DND-41 (cell line): ENCODE data around the gene GNRH2.
"Not testable (repeated sequence)": the region's sequence is repeated elsewhere in the genome, so short reads cannot be mapped to it uniquely, and the experiment has no call there.

ENCODE experiments used
- ATAC-seq: fragments of 200-7000 bp; cut with Tn5 transposase; 3 replicates; pipeline ENCODE4 v1.9.1; 2021; ENCODE audit warnings: low read depth; ENCODE audit not compliant: insufficient read depth
- DNase-seq: peaks from one replicate; pipeline ENCODE4 v3.0.0-alpha.2; 2020
- H2AFZ ChIP-seq: 2 replicates; pipeline ENCODE4 v1.6.0; 2012; ENCODE audit warnings: low read depth, low read length
- H3K27ac ChIP-seq: 2 replicates; pipeline ENCODE4 v1.5.1; 2012; ENCODE audit warnings: low read length, inconsistent platforms
- H3K27me3 ChIP-seq: fragments of 200-600 bp; sonication (generic); 2 replicates; pipeline ENCODE4 v1.6.0; 2012; ENCODE audit warnings: low read length, mild to moderate bottlenecking, inconsistent platforms; ENCODE audit not compliant: insufficient read depth, poor library complexity
- H3K36me3 ChIP-seq: 2 replicates; pipeline ENCODE4 v1.5.1; 2012; ENCODE audit warnings: low read length, inconsistent platforms; ENCODE audit not compliant: insufficient read depth
- H3K4me1 ChIP-seq: 2 replicates; pipeline ENCODE4 v1.5.1; 2012; ENCODE audit warnings: mild to moderate bottlenecking, low read length; ENCODE audit not compliant: insufficient read depth
- H3K4me2 ChIP-seq: 2 replicates; pipeline ENCODE4 v1.6.0; 2012; ENCODE audit warnings: mild to moderate bottlenecking, moderate library complexity, low read length, inconsistent platforms; ENCODE audit not compliant: insufficient read depth
- H3K4me3 ChIP-seq, 2 experiments: fragments of 200-600 bp in 1 of 2; shearing (Covaris generic) in 1 of 2; 2 replicates each; pipeline ENCODE4 v1.5.1; 2012 to 2016; ENCODE audit warnings: inconsistent platforms in 2 of 2, low read length in 2 of 2, mild to moderate bottlenecking in 2 of 2, low read depth in 1 of 2, moderate library complexity in 1 of 2
- H3K79me2 ChIP-seq: 2 replicates; pipeline ENCODE4 v1.6.0; 2012; ENCODE audit warnings: low read length, inconsistent platforms; ENCODE audit not compliant: insufficient read depth
- H3K9ac ChIP-seq: 2 replicates; pipeline ENCODE4 v1.6.0; 2012; ENCODE audit warnings: low read depth, mild to moderate bottlenecking, inconsistent platforms, low read length, moderate library complexity
- H3K9me3 ChIP-seq: 2 replicates; pipeline ENCODE4 v1.5.1; 2012; ENCODE audit warnings: low read length, moderate library complexity, mild to moderate bottlenecking, inconsistent platforms; ENCODE audit not compliant: insufficient read depth, severe bottlenecking
- H4K20me1 ChIP-seq: 2 replicates; pipeline ENCODE4 v1.6.0; 2012; ENCODE audit warnings: low read length; ENCODE audit not compliant: insufficient read depth
- CTCF ChIP-seq: IDR thresholded peaks from 2 replicates; pipeline ENCODE4 v1.5.1; 2012; ENCODE audit warnings: borderline replicate concordance, low read length, moderate library complexity, mild to moderate bottlenecking; ENCODE audit not compliant: poor library complexity, severe bottlenecking; ENCODE audit errors: extremely low read depth
- EZH2 ChIP-seq: IDR thresholded peaks from 3 replicates; pipeline ENCODE4 v1.6.1; 2012; ENCODE audit warnings: borderline replicate concordance, low read depth, mild to moderate bottlenecking, moderate library complexity, low read length, inconsistent platforms; ENCODE audit not compliant: severe bottlenecking

Gene GNRH2

GRCh38 chr20:3071610-3072529 is 28.4 kb downstream of the GNRH2 start, which contains the start of gene OXT:
OXT (plus strand) TSS chr20:3071620; CDS start chr20:3071656, 36 bp downstream.
- no peaks in the 10 kb centered on the region for H4K20me1 ChIP-seq
- no peaks in the 10 kb centered on the region for H3K79me2 ChIP-seq
- ATAC-seq (no peak), DNase-seq (no peak)
- H3K27ac ChIP-seq, result no peak within 1 kb of the TSS
- TF ChIP-seq CTCF (no peak), EZH2 (no peak)
- H3K36me3 ChIP-seq, result no peaks in the 10 kb centered on the region
- no peaks in the 10 kb centered on the region for H3K27me3 ChIP-seq
- H3K4me1 ChIP-seq, result no peaks in the 10 kb centered on the region
- H2AFZ ChIP-seq, result no peak within 1 kb of the TSS
- no peaks in the 10 kb centered on the region for H3K9me3 ChIP-seq
- no peak within 1 kb of the TSS for H3K4me2 ChIP-seq
- H3K4me3 ChIP-seq, result no peak within 1 kb of the TSS
- H3K9ac ChIP-seq, result no peak within 1 kb of the TSS

GRCh38 chr20:3072530-3073250 is 29.3 kb downstream of the GNRH2 start:
- H3K4me1 ChIP-seq, result no peaks in the 10 kb centered on the region
- H3K36me3 ChIP-seq, result no peaks in the 10 kb centered on the region
- TF ChIP-seq CTCF (no peak), EZH2 (no peak)
- no peak overlapping the region for H3K4me3 ChIP-seq
- no peak for ATAC-seq
- no peaks in the 10 kb centered on the region for H3K79me2 ChIP-seq
- DNase-seq, result no peak
- no peaks in the 10 kb centered on the region for H3K27me3 ChIP-seq
- no peak overlapping the region for H3K27ac ChIP-seq
- H3K4me2 ChIP-seq, result no peak overlapping the region
- no peak overlapping the region for H2AFZ ChIP-seq
- no peaks in the 10 kb centered on the region for H3K9me3 ChIP-seq
- H3K9ac ChIP-seq, result no peak overlapping the region
- no peaks in the 10 kb centered on the region for H4K20me1 ChIP-seq

GRCh38 chr20:3073251-3073643 is 29.8 kb downstream of the GNRH2 start:
- H3K4me3 ChIP-seq, H3K4me2 ChIP-seq, H3K9ac ChIP-seq, H3K9me3 ChIP-seq, H3K4me1 ChIP-seq, DNase-seq, H3K36me3 ChIP-seq, H3K79me2 ChIP-seq, H3K27ac ChIP-seq, H2AFZ ChIP-seq, H3K27me3 ChIP-seq, H4K20me1 ChIP-seq, ATAC-seq: not testable (repeated sequence)

- no peak overlapping the region for H3K4me2 ChIP-seq
These were observed 31.4 kb downstream of the GNRH2 start for GRCh38 chr20:3074812-3075211.

GRCh38 chr20:3075315-3075714 is 31.9 kb downstream of the GNRH2 start:
- H3K4me3 ChIP-seq, H3K9ac ChIP-seq, ATAC-seq, H4K20me1 ChIP-seq, H3K9me3 ChIP-seq, H2AFZ ChIP-seq, H3K36me3 ChIP-seq, H3K79me2 ChIP-seq, H3K4me2 ChIP-seq, H3K4me1 ChIP-seq, H3K27me3 ChIP-seq, H3K27ac ChIP-seq, DNase-seq: not testable (repeated sequence)

More at GRCh38 chr20:3074812-3075211, 31.4 kb downstream of the GNRH2 start:
- Histone ChIP-seq H3K4me1 (no peaks in the 10 kb centered on the region), H3K27me3 (peaks cover 3% of the 10 kb centered on the region), H3K27ac (no peak overlapping the region), H3K4me3 (no peak overlapping the region), H3K9ac (no peak overlapping the region), H4K20me1 (no peaks in the 10 kb centered on the region), H3K36me3 (no peaks in the 10 kb centered on the region), H2AFZ (no peak overlapping the region), H3K9me3 (no peaks in the 10 kb centered on the region), H3K79me2 (no peaks in the 10 kb centered on the region)
- no peak for DNase-seq
- TF ChIP-seq CTCF, result no peak
- no peak for TF ChIP-seq EZH2
- ATAC-seq, result no peak
